CD4-positive, alpha-beta T cell treated with Interleukin-12 subunit alpha and Interleukin-12 subunit beta, for 1 hour (primary cell): ENCODE data around the gene IQCB1.
"Not testable (repeated sequence)": the region's sequence is repeated elsewhere in the genome, so short reads cannot be mapped to it uniquely, and the experiment has no call there.

ENCODE experiments used
- DNase-seq: peaks from one replicate; pipeline ENCODE4 v3.0.0-alpha.2; 2020

The IQCB1 gene

GRCh38 chr3:121743106-121743505 is 91.8 kb downstream of the IQCB1 start:
- DNase-seq, result not testable (repeated sequence)

- DNase-seq, result no peak
Observed at GRCh38 chr3:121740896-121741295, 94.0 kb downstream of the IQCB1 start.

GRCh38 chr3:121739902-121740301 is 95.0 kb downstream of the IQCB1 start:
- DNase-seq, result no peak

GRCh38 chr3:121737644-121738043 is 97.2 kb downstream of the IQCB1 start:
- no peak for DNase-seq

GRCh38 chr3:121736112-121736511 is 98.7 kb downstream of the IQCB1 start:
- no peak for DNase-seq

GRCh38 chr3:121735047-121735696 is 99.7 kb downstream of the IQCB1 start:
- DNase-seq, result no peak

- no peak for DNase-seq
Observed at GRCh38 chr3:121730940-121731687, 103.7 kb downstream of the IQCB1 start.

- no peak for DNase-seq
Observed at GRCh38 chr3:121724130-121724529, 110.7 kb downstream of the IQCB1 start.

- DNase-seq, result no peak
Observed at GRCh38 chr3:121723485-121723884, 111.4 kb downstream of the IQCB1 start.

GRCh38 chr3:121722411-121722810 is 112.4 kb downstream of the IQCB1 start:
- DNase-seq, result no peak

- DNase-seq, result no peak
Observed at GRCh38 chr3:121720163-121720562, 114.7 kb downstream of the IQCB1 start.
